KMS-11 (cell line): ENCODE data around the gene EIF3K.
"Not testable (repeated sequence)": the region's sequence is repeated elsewhere in the genome, so short reads cannot be mapped to it uniquely, and the experiment has no call there.

ENCODE experiments used
- H2AFZ ChIP-seq: fragments of 200-600 bp; sonication (generic); 2 replicates; pipeline ENCODE4 v1.6.1; 2016; ENCODE audit warnings: antibody characterized with exemption, mixed run types, low read depth
- H3K27ac ChIP-seq: fragments of 200-600 bp; sonication (generic); 2 replicates; pipeline ENCODE4 v1.6.1; 2016; ENCODE audit warnings: mild to moderate bottlenecking, mixed run types
- H3K27me3 ChIP-seq: fragments of 200-600 bp; sonication (generic); 2 replicates; pipeline ENCODE4 v1.6.1; 2017; ENCODE audit warnings: mild to moderate bottlenecking, low read depth, mixed run types, moderate library complexity; ENCODE audit not compliant: insufficient read depth
- H3K36me3 ChIP-seq: fragments of 200-600 bp; sonication (generic); 2 replicates; pipeline ENCODE4 v1.6.1; 2017; ENCODE audit warnings: mild to moderate bottlenecking, mixed run types; ENCODE audit not compliant: insufficient read depth
- H3K4me1 ChIP-seq: fragments of 200-600 bp; sonication (generic); 2 replicates; pipeline ENCODE4 v1.6.1; 2016; ENCODE audit warnings: mild to moderate bottlenecking, low read depth, mixed run types; ENCODE audit not compliant: poor library complexity, severe bottlenecking
- H3K4me2 ChIP-seq: fragments of 200-600 bp; sonication (generic); 2 replicates; pipeline ENCODE4 v1.7.0; 2016; ENCODE audit warnings: mild to moderate bottlenecking, mixed run types
- H3K4me3 ChIP-seq: fragments of 200-600 bp; sonication (generic); IDR thresholded peaks from 2 replicates; pipeline ENCODE4 v1.6.1; 2017; ENCODE audit warnings: low read depth, low read length, mixed read lengths; ENCODE audit not compliant: insufficient read depth
- H3K79me2 ChIP-seq: fragments of 200-600 bp; sonication (generic); 2 replicates; pipeline ENCODE4 v1.6.1; 2016; ENCODE audit warnings: low read depth, mixed run types; ENCODE audit not compliant: insufficient read depth
- H3K9ac ChIP-seq: fragments of 200-600 bp; sonication (generic); 2 replicates; pipeline ENCODE4 v1.6.1; 2016; ENCODE audit warnings: mild to moderate bottlenecking, mixed run types
- H4K20me1 ChIP-seq: fragments of 200-600 bp; sonication (generic); 2 replicates; pipeline ENCODE4 v1.6.1; 2016; ENCODE audit warnings: mild to moderate bottlenecking, mixed run types; ENCODE audit not compliant: insufficient read depth
- TF ChIP-seq, protein P1 (sequence below): fragments of 200-600 bp; sonication (generic); conservative IDR thresholded peaks from 2 replicates; pipeline ENCODE4 v1.6.1; 2017; ENCODE audit warnings: low read depth, mild to moderate bottlenecking, antibody characterized with exemption, low read length, moderate library complexity, mixed read lengths

The EIF3K gene

GRCh38 chr19:38599722-38600121, 19.3 kb upstream of the EIF3K start:
- Histone ChIP-seq H2AFZ (no peak overlapping the region), H3K27ac (no peak overlapping the region), H3K4me2 (no peak overlapping the region), H4K20me1 (no peaks in the 10 kb centered on the region), H3K4me3 (no peak overlapping the region), H3K4me1 (no peaks in the 10 kb centered on the region), H3K9ac (no peak overlapping the region), H3K79me2 (no peaks in the 10 kb centered on the region), H3K27me3 (no peaks in the 10 kb centered on the region), H3K36me3 (no peaks in the 10 kb centered on the region)
- TF ChIP-seq, protein P1, sequence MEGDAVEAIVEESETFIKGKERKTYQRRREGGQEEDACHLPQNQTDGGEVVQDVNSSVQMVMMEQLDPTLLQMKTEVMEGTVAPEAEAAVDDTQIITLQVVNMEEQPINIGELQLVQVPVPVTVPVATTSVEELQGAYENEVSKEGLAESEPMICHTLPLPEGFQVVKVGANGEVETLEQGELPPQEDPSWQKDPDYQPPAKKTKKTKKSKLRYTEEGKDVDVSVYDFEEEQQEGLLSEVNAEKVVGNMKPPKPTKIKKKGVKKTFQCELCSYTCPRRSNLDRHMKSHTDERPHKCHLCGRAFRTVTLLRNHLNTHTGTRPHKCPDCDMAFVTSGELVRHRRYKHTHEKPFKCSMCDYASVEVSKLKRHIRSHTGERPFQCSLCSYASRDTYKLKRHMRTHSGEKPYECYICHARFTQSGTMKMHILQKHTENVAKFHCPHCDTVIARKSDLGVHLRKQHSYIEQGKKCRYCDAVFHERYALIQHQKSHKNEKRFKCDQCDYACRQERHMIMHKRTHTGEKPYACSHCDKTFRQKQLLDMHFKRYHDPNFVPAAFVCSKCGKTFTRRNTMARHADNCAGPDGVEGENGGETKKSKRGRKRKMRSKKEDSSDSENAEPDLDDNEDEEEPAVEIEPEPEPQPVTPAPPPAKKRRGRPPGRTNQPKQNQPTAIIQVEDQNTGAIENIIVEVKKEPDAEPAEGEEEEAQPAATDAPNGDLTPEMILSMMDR: no peak

- not testable (repeated sequence) for H3K27ac ChIP-seq, H2AFZ ChIP-seq, H3K36me3 ChIP-seq
Measured at GRCh38 chr19:38602856-38603255, 16.1 kb upstream of the EIF3K start.

GRCh38 chr19:38606131-38606530, 12.9 kb upstream of the EIF3K start:
- Histone ChIP-seq H3K27ac (no peak overlapping the region), H3K4me3 (no peak overlapping the region), H3K27me3 (no peaks in the 10 kb centered on the region), H3K9ac (no peak overlapping the region), H3K79me2 (no peaks in the 10 kb centered on the region), H2AFZ (no peak overlapping the region), H4K20me1 (no peaks in the 10 kb centered on the region), H3K4me2 (no peak overlapping the region), H3K4me1 (no peaks in the 10 kb centered on the region), H3K36me3 (no peaks in the 10 kb centered on the region)
- TF ChIP-seq, protein P1: no peak

More at GRCh38 chr19:38602856-38603255, 16.1 kb upstream of the EIF3K start:
- not testable (repeated sequence) for H3K9ac ChIP-seq, H3K4me3 ChIP-seq, H4K20me1 ChIP-seq, H3K79me2 ChIP-seq, H3K4me2 ChIP-seq, H3K4me1 ChIP-seq, H3K27me3 ChIP-seq

DNA sequence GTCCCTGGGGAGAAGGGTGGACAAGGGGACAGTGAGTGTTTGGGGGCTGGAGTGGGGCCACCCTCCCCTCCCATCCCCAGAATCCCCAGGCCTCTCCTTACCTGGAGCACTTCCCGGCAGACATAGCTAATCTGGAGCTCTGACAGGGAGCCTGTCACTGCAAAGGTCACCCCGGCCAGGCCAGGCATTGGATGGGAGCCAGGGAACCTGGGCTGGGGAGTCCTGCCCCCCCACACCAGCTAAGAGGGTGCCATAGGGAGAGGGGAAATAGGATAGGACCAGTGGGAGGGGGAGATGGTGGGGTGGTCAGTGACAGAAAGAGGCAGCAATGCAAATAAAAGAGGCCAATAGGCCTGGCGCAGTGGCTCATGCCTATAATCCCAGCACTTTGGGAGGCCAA, 4.7 kb upstream of the EIF3K start:
- H3K36me3 ChIP-seq: no peaks in the 10 kb centered on the region
- TF ChIP-seq, protein P1: no peak
- peaks cover 11% of the 10 kb centered on the region for H3K4me1 ChIP-seq
- peaks cover 25% of the 10 kb centered on the region for H3K79me2 ChIP-seq
- no peaks in the 10 kb centered on the region for H3K27me3 ChIP-seq
- H3K9ac ChIP-seq: no peak overlapping the region
- no peak overlapping the region for H2AFZ ChIP-seq
- H3K4me2 ChIP-seq: no peak overlapping the region
- H4K20me1 ChIP-seq: no peaks in the 10 kb centered on the region
- H3K27ac ChIP-seq: no peak overlapping the region
- H3K4me3 ChIP-seq: no peak overlapping the region

GRCh38 chr19:38615007-38615581, 3.9 kb upstream of the EIF3K start:
- no peak overlapping the region for H3K4me3 ChIP-seq
- H3K27ac ChIP-seq: no peak overlapping the region
- no peaks in the 10 kb centered on the region for H4K20me1 ChIP-seq
- H3K9ac ChIP-seq: no peak overlapping the region
- no peak overlapping the region for H3K4me2 ChIP-seq
- H3K4me1 ChIP-seq: peaks cover 14% of the 10 kb centered on the region
- peaks cover 33% of the 10 kb centered on the region for H3K79me2 ChIP-seq
- H2AFZ ChIP-seq: no peak overlapping the region
- no peaks in the 10 kb centered on the region for H3K36me3 ChIP-seq
- H3K27me3 ChIP-seq: no peaks in the 10 kb centered on the region
- TF ChIP-seq, protein P1: no peak
